ENCODE data around the gene FAM151A.

The FAM151A gene

GRCh38 chr1:54581621-54582035, 41.7 kb downstream of the FAM151A start:
- DNase-seq (ENCODE audit: low read depth in 2 of 3, low spot score in 1 of 3) = no peak

- DNase-seq (ENCODE audit: low read depth in 2 of 3, low spot score in 1 of 3) = no peak
Measured at GRCh38 chr1:54580856-54581550, 42.3 kb downstream of the FAM151A start.

- no peak for DNase-seq (ENCODE audit: low read depth in 2 of 3, low spot score in 1 of 3)
Measured at GRCh38 chr1:54579337-54579781, 44.0 kb downstream of the FAM151A start.

- DNase-seq (ENCODE audit: low read depth in 2 of 3, low spot score in 1 of 3) = no peak
Measured at GRCh38 chr1:54577612-54578011, 45.7 kb downstream of the FAM151A start.

GRCh38 chr1:54575605-54576290, 47.6 kb downstream of the FAM151A start:
- DNase-seq (ENCODE audit: low read depth in 2 of 3, low spot score in 1 of 3) = no peak

GRCh38 chr1:54575161-54575560, 48.2 kb downstream of the FAM151A start:
- no peak for DNase-seq (ENCODE audit: low read depth in 2 of 3, low spot score in 1 of 3)

GRCh38 chr1:54574158-54574778, 49.1 kb downstream of the FAM151A start:
- no peak for DNase-seq (ENCODE audit: low read depth in 2 of 3, low spot score in 1 of 3)

GRCh38 chr1:54572542-54572850, 50.8 kb downstream of the FAM151A start:
- DNase-seq (ENCODE audit: low read depth in 2 of 3, low spot score in 1 of 3) = no peak

GRCh38 chr1:54571803-54572541, 51.4 kb downstream of the FAM151A start:
- DNase-seq (ENCODE audit: low read depth in 2 of 3, low spot score in 1 of 3) = no peak

- no peak for DNase-seq (ENCODE audit: low read depth in 2 of 3, low spot score in 1 of 3)
Measured at GRCh38 chr1:54571326-54571725, 52.0 kb downstream of the FAM151A start.

GRCh38 chr1:54570161-54570560, 53.2 kb downstream of the FAM151A start:
- DNase-seq (ENCODE audit: low read depth in 2 of 3, low spot score in 1 of 3) = no peak

GRCh38 chr1:54569339-54569738, 54.0 kb downstream of the FAM151A start:
- DNase-seq (ENCODE audit: low read depth in 2 of 3, low spot score in 1 of 3) = no peak

- no peak for DNase-seq (ENCODE audit: low read depth in 2 of 3, low spot score in 1 of 3)
Measured at GRCh38 chr1:54567961-54568360, 55.4 kb downstream of the FAM151A start.

- no peak for DNase-seq (ENCODE audit: low read depth in 2 of 3, low spot score in 1 of 3)
Measured at GRCh38 chr1:54566438-54567141, 56.7 kb downstream of the FAM151A start.

GRCh38 chr1:54565113-54565501, 58.2 kb downstream of the FAM151A start:
- DNase-seq (ENCODE audit: low read depth in 2 of 3, low spot score in 1 of 3) = no peak

GRCh38 chr1:54564312-54565112, 58.8 kb downstream of the FAM151A start:
- no peak for DNase-seq (ENCODE audit: low read depth in 2 of 3, low spot score in 1 of 3)

GRCh38 chr1:54559771-54560231, 63.5 kb downstream of the FAM151A start:
- no peak for DNase-seq (ENCODE audit: low read depth in 2 of 3, low spot score in 1 of 3)
